ENCODE results near the gene ZNF506.

- TF ChIP-seq SIN3A (IDR thresholded peaks at IDR 0.05; ENCODE audit: borderline replicate concordance, insufficient read depth, low read length), result no peak
- no peak for TF ChIP-seq POLR2AphosphoS5 (IDR thresholded peaks at IDR 0.05; ENCODE audit: low read depth, low read length)
- TF ChIP-seq REST (IDR thresholded peaks at IDR 0.05; ENCODE audit: insufficient read depth in 1 of 2, low read depth in 2 of 2, low read length in 2 of 2), result no peak
These were observed 16.1 kb downstream of the ZNF506 start for GRCh38 chr19:19805480-19805879.
